Endometrial microvascular endothelial cells (primary cell): Measurements from ENCODE around the gene NSMF. TPM values are rescaled to one million over a fixed set of nuclear protein-coding genes. Genes with fewer than 3 reads are reported as not detected.

Experiments
- in situ Hi-C: cut with HindIII; loops from 2 replicates; pipeline ENCODE4 v1.10.0; 2017; ENCODE audit warnings: low sequenced_read_pairs, low pct_unique_long_range_greater_than_20kb; ENCODE audit errors: inconsistent ontology term
- total RNA-seq: library from RNA; depleted of rRNA; stranded (reverse); fragments of >200 nt; gene quantifications from one replicate; pipeline ENCODE4 v1.2.3, GENCODE V29; 2015; ENCODE audit errors: inconsistent ontology term

The NSMF gene
- total RNA-seq, 1 donor from 2014 or later = 43.8 TPM

DNA sequence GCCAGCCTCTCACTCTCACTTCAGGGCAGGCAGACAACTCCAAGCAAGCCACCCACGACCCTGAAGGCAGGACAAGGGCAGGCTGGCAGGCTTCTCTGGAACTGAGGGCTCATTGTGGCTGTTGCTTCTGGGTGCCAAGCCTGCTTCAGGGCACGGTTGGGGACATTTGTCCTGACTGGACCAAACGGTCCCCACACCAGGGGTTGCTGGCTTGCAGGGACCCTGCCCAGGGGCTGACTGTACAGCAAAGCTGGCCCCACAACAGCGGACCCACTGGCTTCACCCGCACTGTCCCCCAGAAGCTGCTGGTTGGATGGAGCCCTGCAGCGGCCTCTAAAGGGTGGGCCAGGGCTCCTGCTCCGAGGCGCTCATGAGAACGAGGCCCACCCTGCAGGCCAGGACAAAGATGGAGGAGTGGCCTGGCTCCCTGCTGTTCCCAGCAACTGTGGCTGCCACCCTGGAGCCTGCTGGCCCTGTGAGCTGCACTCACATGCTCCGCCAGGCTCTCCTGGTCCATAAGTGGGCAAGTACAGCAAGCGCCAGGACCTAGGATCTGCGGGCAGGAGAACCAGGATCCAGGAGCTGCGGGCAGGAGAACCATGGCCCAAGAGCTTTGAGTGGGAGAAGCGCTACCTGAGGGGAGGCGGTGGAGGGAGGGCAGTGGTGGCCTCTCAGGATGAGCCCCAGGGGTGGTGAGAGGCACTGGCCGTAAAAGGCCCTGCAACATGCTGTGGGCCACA is 34.4 kb upstream of the NSMF start:
- in situ Hi-C loops = no loop called here

DNA sequence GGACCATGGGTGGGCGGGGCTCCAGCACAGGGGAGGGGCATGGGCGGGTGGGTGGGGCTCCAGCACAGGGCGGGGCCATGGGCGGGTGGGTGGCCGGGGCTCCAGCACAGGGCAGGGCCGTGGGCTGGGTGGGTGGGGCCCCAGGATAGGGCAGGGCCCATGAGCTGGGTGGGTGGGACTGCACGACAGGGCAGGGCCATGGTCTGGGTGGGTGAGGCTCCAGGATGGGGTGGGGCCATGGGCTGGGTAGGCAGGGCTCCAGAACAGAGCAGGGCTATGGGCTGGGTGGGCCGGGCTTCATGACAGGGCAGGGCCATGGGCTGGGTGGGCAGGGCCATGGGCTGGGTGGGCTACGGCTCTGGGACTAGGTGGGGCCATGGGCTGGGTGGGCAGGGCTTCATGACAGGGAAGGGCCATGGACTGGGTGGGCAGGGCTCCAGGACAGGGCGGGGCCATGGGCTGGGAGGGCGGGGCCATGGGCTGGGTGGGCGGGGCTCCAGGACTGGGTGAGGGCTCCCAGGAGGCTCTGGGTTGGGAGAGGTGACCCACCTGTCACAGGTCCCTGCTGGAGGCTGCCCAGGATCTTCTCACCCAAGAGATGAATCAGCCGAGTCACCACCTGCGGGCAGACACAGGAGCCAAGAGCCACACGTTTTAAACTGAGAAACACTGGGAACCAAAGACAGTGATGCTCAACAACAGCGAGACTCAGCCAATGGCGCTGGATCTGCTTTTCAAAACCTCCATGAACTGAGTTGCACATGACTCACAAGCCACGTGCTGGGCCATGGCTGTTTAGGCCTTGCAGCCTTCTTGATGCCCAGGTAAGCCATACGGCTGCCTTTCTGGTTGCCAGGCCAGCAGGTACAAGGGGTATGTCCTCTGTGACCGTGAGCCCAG is 33.6 kb upstream of the NSMF start:
- in situ Hi-C loops = no loop called here

- in situ Hi-C loops = no loop called here
These were observed 32.8 kb upstream of the NSMF start for GRCh38 chr9:137491735-137492432.

GRCh38 chr9:137490532-137491186 is 31.5 kb upstream of the NSMF start:
- in situ Hi-C loops = no loop called here

DNA sequence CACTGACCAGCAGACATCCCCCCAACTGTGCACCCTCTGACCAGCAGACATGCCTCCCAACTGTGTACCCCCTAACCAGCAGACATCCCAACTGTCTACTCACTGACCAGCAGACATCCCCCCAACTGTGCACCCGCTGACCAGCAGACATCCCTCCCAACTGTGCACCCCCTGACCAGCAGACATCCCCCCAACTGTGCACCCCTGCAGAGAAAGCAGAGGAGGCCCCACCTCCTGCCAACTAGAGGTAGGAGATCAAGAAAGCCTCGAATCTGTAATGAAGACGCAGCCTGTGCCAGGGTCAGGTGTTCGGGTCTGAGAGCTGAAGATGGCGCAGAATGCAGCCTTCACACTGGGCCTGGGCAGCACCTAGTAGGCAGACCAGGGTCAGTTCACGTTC is 29.8 kb upstream of the NSMF start:
- in situ Hi-C loops = no loop called here

DNA sequence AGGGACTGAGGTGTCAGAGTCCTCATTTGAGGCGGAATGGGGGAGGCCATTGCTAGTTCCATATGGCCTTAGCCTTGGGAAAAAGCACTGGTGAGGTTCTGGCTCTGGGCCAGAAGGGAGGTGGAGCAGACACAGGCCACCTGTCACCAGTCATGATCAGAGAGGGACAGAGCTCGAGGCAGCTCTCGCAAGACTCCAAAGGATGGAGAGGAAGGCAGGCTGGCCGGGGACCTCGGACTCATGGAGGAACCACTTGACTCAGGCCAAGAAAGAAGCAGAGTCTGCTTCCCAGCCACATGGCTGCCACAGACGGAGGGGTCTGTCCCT is 29.2 kb upstream of the NSMF start:
- in situ Hi-C loops = no loop called here

DNA sequence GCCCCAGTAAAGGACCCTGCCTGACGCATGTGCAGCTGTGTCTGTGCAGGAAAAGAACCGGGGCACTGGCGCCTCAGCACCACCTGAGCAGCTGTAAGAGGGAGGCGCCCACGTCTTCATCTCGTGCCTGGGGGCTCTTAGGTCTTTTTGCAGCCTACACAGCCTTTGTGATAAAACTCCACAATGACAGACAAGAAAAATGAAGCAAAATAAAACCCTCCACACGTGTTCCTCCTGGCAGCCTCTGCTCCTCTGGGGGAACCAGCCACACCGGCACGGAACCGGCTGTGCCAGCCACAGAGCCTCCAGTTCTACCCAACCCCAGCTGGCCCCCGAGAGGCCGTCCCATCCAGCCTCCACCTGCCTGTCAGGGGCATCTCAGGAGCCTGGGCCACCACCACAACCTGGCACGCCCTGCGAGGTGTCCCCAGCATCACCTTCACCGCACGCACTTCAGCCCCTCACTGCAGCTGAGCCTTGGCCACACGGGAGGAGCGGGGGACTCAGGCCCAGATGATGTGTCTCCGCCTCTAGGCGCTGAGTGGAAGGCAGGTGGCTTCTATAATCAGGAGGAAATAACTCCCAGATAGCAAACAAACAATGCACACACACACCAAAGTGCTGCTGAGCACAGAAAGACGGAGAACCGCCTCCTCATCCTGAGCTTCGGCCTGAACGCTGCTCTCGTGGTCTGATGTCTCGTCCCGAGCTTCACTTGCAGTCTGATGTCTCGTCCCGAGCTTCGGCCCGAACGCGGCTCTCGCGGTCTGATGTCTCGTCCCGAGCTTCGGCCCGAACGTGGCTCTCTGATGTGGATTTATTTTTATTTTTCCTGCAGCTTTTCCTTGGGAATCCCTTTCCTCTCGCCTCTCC is 28.6 kb upstream of the NSMF start:
- in situ Hi-C loops = no loop called here

DNA sequence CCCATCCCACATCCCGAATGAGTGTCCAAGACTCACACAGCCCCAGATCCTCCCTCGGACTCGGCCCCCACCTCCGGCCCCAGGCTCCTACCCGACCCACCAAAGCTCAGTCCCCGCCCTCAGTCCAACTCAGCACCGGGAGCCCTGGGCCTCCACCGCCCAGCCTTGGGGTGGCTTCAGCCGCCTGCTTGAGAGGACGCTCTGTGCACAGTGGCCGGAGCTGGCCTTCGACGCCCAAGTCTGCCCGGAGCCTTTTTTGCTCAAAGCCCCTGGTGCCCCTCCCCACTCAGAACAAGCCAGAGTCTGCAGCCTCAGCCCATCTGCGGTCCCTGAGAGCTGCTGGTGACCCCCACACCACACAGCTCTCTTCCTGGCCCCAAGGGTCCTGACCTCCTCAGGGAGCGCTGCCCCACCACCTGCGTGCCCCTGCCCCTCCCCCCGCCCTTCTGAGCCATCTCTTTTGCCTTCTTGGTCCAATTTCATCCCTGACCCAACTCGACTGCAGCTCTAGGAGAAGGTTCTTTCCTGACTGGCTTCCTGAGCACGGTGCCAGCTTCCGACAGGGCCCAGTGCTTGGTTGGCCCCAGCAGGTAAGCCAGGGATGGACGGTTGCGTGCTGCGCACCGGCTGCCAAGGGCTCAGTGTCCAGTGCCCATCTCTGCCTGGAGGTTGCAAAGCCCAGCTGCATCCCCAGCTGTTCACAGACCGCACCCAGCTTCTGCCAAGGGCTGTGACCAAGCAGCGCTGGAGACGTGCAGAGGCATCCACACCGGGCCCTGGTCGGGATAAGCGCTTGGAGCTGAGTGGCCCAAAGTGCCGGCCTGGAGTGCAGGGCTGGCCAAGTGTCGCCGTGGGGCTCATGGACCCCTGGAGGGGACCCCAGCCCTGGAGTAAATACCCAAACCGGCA is 27.7 kb upstream of the NSMF start:
- in situ Hi-C loops = no loop called here

DNA sequence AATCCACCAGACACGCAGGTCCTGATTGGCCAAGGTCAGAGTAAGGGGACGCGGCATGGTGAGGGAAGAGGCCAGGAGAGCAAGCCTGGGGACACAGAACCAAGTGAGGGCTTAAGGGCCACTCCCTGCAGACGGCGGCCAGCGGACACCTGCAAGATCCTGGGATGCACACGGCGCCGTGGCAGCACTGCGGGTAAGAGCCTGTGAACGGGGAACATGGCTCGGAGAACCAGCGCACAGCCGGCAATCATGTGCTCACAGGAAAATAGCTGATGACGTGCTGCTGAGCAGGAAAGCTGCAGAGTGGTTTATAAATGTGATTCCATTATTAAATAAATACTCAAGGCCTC is 27.0 kb upstream of the NSMF start:
- in situ Hi-C loops = no loop called here

GRCh38 chr9:137485343-137486140 is 26.4 kb upstream of the NSMF start:
- in situ Hi-C loops = no loop called here

DNA sequence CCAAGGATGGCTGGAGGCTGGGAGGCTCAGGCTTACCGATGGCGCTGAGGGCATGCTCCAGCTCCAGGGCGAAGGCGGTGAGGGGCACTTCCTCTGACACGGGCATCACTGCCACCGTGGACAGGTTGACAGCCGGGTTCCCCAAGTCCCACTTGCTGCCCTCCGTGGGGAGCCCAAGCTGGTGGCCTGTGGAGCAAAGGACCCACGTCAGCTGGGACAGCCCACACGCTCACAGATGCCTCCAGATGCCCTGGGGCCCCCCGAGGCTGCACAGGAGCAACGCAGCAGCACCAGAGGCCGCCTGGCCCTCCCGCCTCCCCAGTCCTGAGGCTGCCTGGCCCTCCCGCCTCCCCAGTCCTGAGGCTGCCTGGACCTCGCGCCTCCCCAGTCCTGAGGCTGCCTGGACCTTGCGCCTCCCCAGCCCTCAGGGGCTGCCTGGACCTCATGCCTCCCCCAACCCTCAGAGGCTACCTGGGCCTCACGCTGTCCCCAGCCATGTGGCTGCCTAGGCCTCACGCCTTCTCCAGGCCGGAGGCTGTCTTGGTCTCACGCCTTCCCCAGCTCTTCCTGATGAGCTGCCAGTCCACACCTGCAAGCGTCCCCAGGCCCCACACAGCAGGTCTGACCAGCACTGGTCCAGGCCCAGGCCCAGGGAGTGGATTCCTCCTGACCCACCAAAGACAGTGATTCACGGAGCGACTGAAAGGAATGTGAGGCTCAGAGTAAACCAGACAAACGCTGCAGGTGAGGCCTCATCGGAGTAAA is 25.6 kb upstream of the NSMF start:
- in situ Hi-C loops = no loop called here

GRCh38 chr9:137482094-137482781 is 23.1 kb upstream of the NSMF start:
- in situ Hi-C loops = no loop called here

- in situ Hi-C loops = no loop called here
These were observed 21.9 kb upstream of the NSMF start for GRCh38 chr9:137480686-137481683.

- in situ Hi-C loops = no loop called here
These were observed 21.0 kb upstream of the NSMF start for GRCh38 chr9:137479892-137480685.
